OCI-LY7 (cell line): ENCODE data around the gene FBN2. TPM values are rescaled to one million over a fixed set of nuclear protein-coding genes. Genes with fewer than 3 reads are reported as not detected.
"Not testable (repeated sequence)": the region's sequence is repeated elsewhere in the genome, so short reads cannot be mapped to it uniquely, and the experiment has no call there.

ENCODE experiments used
- BruUV-seq: library from RNA; stranded (reverse); fragments of 400-500 nt; replicated peaks from 2 replicates; lab custom pipeline; 2021; lab: Mats Ljungman, UMichigan
- CTCF ChIA-PET: fragments of 300-600 bp; sonication (Branson Sonifier 250); formaldehyde crosslinking; loops from one replicate; lab custom pipeline; 2022; ENCODE audit warnings: antibody characterized with exemption; ENCODE audit not compliant: unreplicated experiment; lab: Charles Lee
- POLR2A ChIA-PET: fragments of 300-600 bp; sonication (Branson Sonifier 250); formaldehyde crosslinking; loops from one replicate; lab custom pipeline; 2022; ENCODE audit warnings: antibody characterized with exemption; lab: Charles Lee
- DNase-seq: peaks from one replicate; pipeline ENCODE4 v3.0.0-alpha.2; 2015; ENCODE audit warnings: low spot score
- H2AFZ ChIP-seq: fragments of 200-600 bp; sonication (generic), shearing (Covaris generic); 2 replicates; pipeline ENCODE4 v1.6.1; 2014; ENCODE audit warnings: mild to moderate bottlenecking, antibody characterized with exemption, low read length, moderate library complexity
- H3K27ac ChIP-seq: fragments of 200-600 bp; sonication (generic); 2 replicates; pipeline ENCODE4 v1.5.1; 2014; ENCODE audit warnings: mixed run types, low read depth, mild to moderate bottlenecking, moderate library complexity, low read length, inconsistent platforms; ENCODE audit not compliant: poor library complexity, severe bottlenecking
- H3K36me3 ChIP-seq: fragments of 200-600 bp; sonication (generic); 2 replicates; pipeline ENCODE4 v1.6.1; 2014; ENCODE audit warnings: mild to moderate bottlenecking, antibody characterized with exemption, low read length, moderate library complexity, mixed read lengths; ENCODE audit not compliant: insufficient read depth
- H3K4me1 ChIP-seq: fragments of 200-600 bp; sonication (generic); 2 replicates; pipeline ENCODE4 v1.5.1; 2014; ENCODE audit warnings: mild to moderate bottlenecking, low read length; ENCODE audit not compliant: insufficient read depth, poor library complexity, severe bottlenecking
- H3K4me2 ChIP-seq: fragments of 200-600 bp; sonication (generic); 2 replicates; pipeline ENCODE4 v1.6.1; 2014; ENCODE audit warnings: mild to moderate bottlenecking, low read length
- H3K4me3 ChIP-seq: fragments of 200-600 bp; sonication (generic); 2 replicates; pipeline ENCODE4 v1.5.1; 2014; ENCODE audit warnings: mild to moderate bottlenecking, low read depth, low read length; ENCODE audit not compliant: poor library complexity, severe bottlenecking
- H3K79me2 ChIP-seq: fragments of 200-600 bp; sonication (generic); 2 replicates; pipeline ENCODE4 v1.6.1; 2016; ENCODE audit warnings: low read depth, mild to moderate bottlenecking, low read length, moderate library complexity, mixed read lengths; ENCODE audit not compliant: insufficient read depth
- H3K9me2 ChIP-seq: fragments of 200-600 bp; sonication (generic); 2 replicates; pipeline ENCODE4 v1.6.1; 2016; ENCODE audit warnings: mild to moderate bottlenecking, low read length, mixed read lengths; ENCODE audit not compliant: insufficient read depth
- H3K9me3 ChIP-seq: fragments of 200-600 bp; sonication (generic); 2 replicates; pipeline ENCODE4 v1.6.1; 2014; ENCODE audit warnings: mild to moderate bottlenecking, mixed run types, low read length, mixed read lengths
- H4K20me1 ChIP-seq: fragments of 200-600 bp; sonication (generic); 2 replicates; pipeline ENCODE4 v1.6.1; 2014; ENCODE audit warnings: mild to moderate bottlenecking, antibody characterized with exemption, low read length, moderate library complexity, mixed read lengths; ENCODE audit not compliant: insufficient read depth
- EZH2phosphoT487 ChIP-seq: fragments of 200-600 bp; sonication (generic); IDR thresholded peaks from 2 replicates; pipeline ENCODE4 v1.6.1; 2018; ENCODE audit warnings: low read depth, borderline replicate concordance, mild to moderate bottlenecking, mixed run types, antibody characterized with exemption, low read length, moderate library complexity, mixed read lengths
- intact Hi-C: fragments of 100-400 bp; cut with micrococcal nuclease; formaldehyde crosslinking; loops from one replicate; pipeline ENCODE4 v1.10.0; 2022; ENCODE audit not compliant: unreplicated experiment
- total RNA-seq, 2 experiments: library from RNA; depleted of rRNA in 1 of 2; stranded (reverse); fragments of >200 nt in 1 of 2; shearing (Covaris generic) in 1 of 2; gene quantifications; 2 replicates each; pipeline ENCODE4 v1.2.3, GENCODE V29; 2014 to 2022
- TF ChIP-seq, protein P1 (sequence below): fragments of 200-600 bp; sonication (generic); conservative IDR thresholded peaks from 2 replicates; pipeline ENCODE4 v1.5.1; 2014; ENCODE audit warnings: mild to moderate bottlenecking, antibody characterized with exemption, low read length, moderate library complexity, mixed read lengths

FBN2 gene
- total RNA-seq, 2 experiments from 2014 or later, result not detected

DNA sequence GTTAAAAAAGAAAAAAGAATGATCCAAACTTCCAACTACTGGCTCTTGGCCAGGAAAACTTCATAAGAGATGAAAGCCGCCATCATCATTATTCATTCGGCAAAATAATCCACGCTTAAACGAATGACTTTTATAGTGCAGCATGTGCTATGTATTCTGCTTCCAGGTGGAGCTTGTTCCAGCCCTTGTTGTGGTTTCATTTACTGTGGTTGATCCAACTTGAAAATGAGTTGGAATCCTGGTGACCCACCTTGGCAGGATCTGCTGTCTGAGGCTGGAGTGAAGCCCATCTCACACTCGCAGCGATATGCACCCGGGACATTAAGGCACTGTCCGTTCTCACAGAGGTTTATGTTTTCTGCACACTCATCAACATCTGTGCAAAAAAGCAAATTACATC is 209.6 kb downstream of the FBN2 start:
- DNase-seq, result no peak
- Histone ChIP-seq H3K9me3 (no peaks in the 10 kb centered on the region), H2AFZ (no peak overlapping the region), H4K20me1 (no peaks in the 10 kb centered on the region), H3K4me2 (no peak overlapping the region), H3K79me2 (no peaks in the 10 kb centered on the region), H3K36me3 (no peaks in the 10 kb centered on the region), H3K4me3 (no peak overlapping the region), H3K9me2 (no peaks in the 10 kb centered on the region), H3K27ac (no peak overlapping the region), H3K4me1 (no peaks in the 10 kb centered on the region)
- POLR2A ChIA-PET, result interaction anchor here (0.8 kb wide), 1 partner anchor 395 kb away, joined by 4 read pairs; no protein-coding TSS in a partner anchor
- CTCF ChIA-PET, result no interaction called here
- TF ChIP-seq, protein P1, sequence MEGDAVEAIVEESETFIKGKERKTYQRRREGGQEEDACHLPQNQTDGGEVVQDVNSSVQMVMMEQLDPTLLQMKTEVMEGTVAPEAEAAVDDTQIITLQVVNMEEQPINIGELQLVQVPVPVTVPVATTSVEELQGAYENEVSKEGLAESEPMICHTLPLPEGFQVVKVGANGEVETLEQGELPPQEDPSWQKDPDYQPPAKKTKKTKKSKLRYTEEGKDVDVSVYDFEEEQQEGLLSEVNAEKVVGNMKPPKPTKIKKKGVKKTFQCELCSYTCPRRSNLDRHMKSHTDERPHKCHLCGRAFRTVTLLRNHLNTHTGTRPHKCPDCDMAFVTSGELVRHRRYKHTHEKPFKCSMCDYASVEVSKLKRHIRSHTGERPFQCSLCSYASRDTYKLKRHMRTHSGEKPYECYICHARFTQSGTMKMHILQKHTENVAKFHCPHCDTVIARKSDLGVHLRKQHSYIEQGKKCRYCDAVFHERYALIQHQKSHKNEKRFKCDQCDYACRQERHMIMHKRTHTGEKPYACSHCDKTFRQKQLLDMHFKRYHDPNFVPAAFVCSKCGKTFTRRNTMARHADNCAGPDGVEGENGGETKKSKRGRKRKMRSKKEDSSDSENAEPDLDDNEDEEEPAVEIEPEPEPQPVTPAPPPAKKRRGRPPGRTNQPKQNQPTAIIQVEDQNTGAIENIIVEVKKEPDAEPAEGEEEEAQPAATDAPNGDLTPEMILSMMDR, result no peak
- TF ChIP-seq EZH2phosphoT487, result no peak
- intact Hi-C loops, result no loop called here
- no TSS peak for BruUV-seq

DNA sequence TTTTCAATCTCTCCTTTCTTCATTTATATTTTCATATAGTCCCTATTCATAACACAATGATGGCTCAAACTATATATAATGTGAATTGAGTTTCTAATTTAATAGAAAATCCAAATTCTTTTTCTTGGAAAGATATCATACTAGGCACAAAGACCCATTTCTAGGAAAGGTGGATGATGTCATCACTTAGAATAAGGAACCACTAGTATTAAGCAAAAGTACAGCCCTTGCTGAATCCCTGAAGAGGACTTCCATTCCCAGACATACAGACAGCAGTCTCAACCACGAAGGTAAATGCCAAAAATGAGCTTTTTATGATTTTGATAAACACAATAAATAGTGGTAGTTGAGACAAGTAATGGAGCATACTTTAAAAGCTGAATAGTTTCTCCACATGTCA is 210.0 kb downstream of the FBN2 start:
- Histone ChIP-seq H3K27ac (no peak overlapping the region), H3K9me3 (no peaks in the 10 kb centered on the region), H3K79me2 (no peaks in the 10 kb centered on the region), H3K4me1 (no peaks in the 10 kb centered on the region), H4K20me1 (no peaks in the 10 kb centered on the region), H3K9me2 (no peaks in the 10 kb centered on the region), H3K4me3 (no peak overlapping the region), H3K36me3 (no peaks in the 10 kb centered on the region), H3K4me2 (no peak overlapping the region), H2AFZ (no peak overlapping the region)
- no TSS peak for BruUV-seq
- CTCF ChIA-PET, result no interaction called here
- no peak for DNase-seq
- intact Hi-C loops, result no loop called here
- TF ChIP-seq EZH2phosphoT487, result no peak
- TF ChIP-seq, protein P1, result no peak
- POLR2A ChIA-PET, result interaction anchor here (0.7 to 0.8 kb wide), 2 partner anchors 55 to 396 kb away, joined by 3 to 4 read pairs; no protein-coding TSS in a partner anchor

DNA sequence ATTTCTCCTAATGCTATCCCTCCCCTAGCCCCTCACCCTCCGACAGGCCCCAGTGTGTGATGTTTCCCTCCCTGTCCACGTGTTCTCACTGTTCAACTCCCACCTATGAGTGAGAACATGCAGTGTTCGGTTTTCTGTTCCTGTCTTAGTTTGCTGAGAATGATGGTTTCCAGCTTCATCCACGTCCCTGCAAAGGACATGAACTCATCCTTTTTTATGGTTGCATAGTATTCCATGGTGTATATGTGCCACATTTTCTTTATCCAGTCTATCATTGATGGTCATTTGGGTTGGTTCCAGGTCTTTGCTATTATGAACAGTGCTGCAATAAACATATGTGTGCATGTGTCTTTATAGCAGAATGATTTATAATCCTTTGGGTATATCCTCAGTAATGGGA is 216.6 kb downstream of the FBN2 start:
- H3K36me3 ChIP-seq, H3K4me3 ChIP-seq, BruUV-seq, intact Hi-C loops, DNase-seq, H3K4me1 ChIP-seq, CTCF ChIA-PET, H3K9me2 ChIP-seq, H3K79me2 ChIP-seq, H3K9me3 ChIP-seq, H2AFZ ChIP-seq, H3K27ac ChIP-seq, H3K4me2 ChIP-seq, H4K20me1 ChIP-seq, POLR2A ChIA-PET: not testable (repeated sequence)
